Measurements from ENCODE around the gene SURF2. TPM values are rescaled to one million over a fixed set of nuclear protein-coding genes. Genes with fewer than 3 reads are reported as not detected.
"Not testable (repeated sequence)": the region's sequence is repeated elsewhere in the genome, so short reads cannot be mapped to it uniquely, and the experiment has no call there.

Gene SURF2
- total RNA-seq, 1 donor from 2014 or later, result 14.5 TPM

DNA sequence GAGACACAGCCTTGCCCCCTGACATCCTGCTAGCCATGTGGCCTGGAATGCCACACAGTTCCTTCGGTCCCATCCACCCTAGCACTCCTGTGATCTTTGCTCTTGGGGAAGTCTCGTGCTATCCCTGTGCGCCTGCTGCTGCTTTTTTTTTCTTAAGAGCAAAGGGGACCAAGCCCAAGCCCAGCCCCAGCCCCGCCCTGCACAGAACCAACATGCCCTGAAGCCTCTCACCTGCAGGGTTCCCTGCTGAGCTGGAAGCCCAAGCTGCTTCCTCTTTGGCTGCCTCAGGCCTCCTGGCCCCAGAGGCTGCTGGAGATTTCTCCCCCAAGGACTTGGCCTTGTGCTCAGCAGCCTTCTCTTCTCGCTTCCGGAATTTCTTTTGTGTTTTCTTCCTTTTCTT is 22.2 kb upstream of the SURF2 start:
- intact Hi-C loops (cut with micrococcal nuclease), result no loop called here
- no peak for DNase-seq
- ATAC-seq, result no peak

DNA sequence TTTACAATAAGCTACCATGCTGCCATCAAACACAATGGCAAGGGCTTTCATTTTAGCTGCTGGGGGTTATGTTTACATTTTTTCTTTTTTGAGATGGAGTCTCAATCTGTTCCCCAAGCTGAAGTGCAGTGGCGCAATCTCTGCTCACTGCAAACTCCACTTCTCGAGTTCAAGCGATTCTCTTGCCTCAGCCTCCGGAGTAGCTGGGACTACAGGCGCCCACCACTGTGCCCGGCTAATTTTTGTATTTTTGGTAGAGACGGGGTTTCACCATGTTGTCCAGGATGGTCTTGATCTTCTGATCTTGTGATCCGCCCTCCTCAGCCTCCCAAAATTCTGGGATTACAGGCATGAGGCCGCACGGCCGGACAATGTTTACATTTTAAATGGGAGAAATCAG is 21.5 kb upstream of the SURF2 start:
- ATAC-seq; DNase-seq; intact Hi-C loops (cut with micrococcal nuclease): not testable (repeated sequence)

DNA sequence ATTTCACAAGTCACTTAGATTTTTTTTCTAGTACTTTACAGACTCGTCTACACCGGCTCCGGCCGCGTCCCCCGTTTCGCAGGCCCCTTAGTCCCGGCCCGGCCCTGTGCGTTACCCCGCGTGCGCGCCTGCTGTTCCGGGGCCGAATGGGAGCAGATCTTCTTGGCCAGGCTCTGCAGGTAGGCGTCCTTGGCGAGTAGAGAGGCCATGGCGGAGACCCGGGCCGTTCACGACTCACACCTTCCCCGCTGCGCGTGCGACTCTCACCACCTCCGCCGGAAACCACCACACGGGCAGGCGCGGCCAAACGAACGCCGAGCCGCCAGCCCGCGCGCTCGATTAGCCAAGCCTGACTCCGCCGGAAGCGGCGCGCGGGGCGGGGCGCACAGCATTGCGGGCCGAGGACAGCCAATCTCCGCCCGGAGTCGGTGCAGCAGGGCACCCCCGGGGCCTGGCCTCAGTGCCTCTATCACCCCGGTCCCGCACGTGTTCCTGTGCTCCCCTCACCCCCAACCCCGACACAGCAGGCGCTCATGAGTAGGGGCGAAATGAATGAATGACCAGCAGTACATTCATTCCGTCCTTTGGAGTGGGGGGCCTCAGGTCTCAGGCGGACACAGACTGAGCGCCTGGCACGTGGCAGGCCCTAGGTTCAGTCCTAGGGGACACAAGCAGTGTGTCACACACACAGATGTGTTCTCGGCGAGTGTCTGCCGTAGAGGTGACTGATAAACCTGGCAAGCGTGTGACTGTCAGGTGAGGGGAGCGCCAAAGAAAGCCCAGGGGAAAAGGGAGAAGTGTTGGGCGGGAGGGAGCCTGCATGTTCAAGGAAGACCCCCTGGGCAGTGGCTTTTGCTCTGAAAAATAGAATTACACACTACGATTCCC is 20.2 kb upstream of the SURF2 start, which contains the start of gene SURF6:
SURF6 (minus strand) TSS at position 265 of the 888 bp plus-strand sequence; CDS start at position 209, 56 bp downstream.
- peak; percentile 95 for ATAC-seq
- DNase-seq, result peak; percentile 95
- intact Hi-C loops (cut with micrococcal nuclease), result no loop called here

GRCh38 chr9:133339641-133340040 is 16.7 kb upstream of the SURF2 start:
- ATAC-seq (no peak), DNase-seq (no peak)
- intact Hi-C loops (cut with micrococcal nuclease), result no loop called here

DNA sequence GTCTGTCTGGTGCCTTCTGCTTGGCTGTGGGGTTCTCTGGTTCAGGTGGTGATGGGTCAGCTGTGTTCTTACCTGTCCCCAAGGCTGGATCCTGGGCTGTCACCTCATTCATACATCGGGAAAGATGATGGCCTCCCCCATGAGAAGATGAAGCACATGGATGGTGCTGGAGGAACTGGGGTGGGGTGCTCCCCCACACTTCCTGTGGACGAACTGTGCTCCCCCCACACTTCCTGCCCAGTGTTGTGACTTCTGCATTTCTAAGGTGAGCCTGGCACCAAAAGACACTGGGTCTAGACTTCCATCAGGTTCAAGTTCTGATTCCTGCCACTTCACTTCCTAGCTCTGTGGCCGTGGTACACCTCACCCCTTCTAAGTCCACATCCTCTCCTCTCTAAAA is 16.1 kb upstream of the SURF2 start:
- DNase-seq, result no peak
- intact Hi-C loops (cut with micrococcal nuclease), result no loop called here

DNA sequence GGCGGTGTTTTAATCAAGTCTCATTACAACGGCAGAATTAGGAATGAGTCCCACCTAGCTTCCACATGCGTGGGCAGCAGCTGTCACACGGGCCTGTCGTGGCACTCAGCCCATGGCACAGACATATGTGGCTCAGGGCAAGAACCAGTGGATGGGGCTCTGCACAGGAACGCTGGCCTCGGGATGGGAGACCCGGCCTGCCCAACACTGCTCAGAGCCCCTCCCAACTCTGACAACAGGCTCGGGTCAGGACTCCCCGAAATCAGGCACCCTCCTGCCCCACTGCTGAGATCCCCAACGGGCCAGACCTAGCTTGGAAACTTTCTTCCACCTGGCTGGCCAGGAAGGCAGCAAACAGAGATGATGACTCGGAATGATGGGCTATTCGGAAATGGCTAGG is 15.4 kb upstream of the SURF2 start:
- no peak for ATAC-seq
- intact Hi-C loops (cut with micrococcal nuclease), result no loop called here
- DNase-seq, result no peak

More for the DNA sequence above, 16.1 kb upstream of the SURF2 start:
- no peak for ATAC-seq

- intact Hi-C loops (cut with micrococcal nuclease), result no loop called here
- DNase-seq (peak; percentile 72), ATAC-seq (peak; percentile 64)
Measured at GRCh38 chr9:133341369-133342068, 14.8 kb upstream of the SURF2 start.

DNA sequence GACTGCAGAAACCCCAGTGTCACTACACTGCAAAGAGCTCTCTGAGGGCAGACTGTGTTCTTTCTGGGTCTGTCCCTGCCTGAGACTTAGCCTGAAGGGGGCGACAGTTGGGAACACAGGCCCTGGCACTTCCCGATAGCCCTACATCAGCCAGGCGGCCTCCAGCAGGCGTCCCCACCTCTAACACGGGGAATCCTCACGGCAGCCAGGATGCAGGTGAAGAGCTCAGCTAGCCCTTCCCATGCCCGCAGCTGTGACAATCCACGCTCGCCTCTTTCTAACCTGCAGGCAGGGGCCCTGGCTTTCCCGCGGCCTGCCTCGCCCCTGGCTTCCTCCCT is 14.3 kb upstream of the SURF2 start:
- no peak for ATAC-seq
- intact Hi-C loops (cut with micrococcal nuclease), result no loop called here
- no peak for DNase-seq

DNA sequence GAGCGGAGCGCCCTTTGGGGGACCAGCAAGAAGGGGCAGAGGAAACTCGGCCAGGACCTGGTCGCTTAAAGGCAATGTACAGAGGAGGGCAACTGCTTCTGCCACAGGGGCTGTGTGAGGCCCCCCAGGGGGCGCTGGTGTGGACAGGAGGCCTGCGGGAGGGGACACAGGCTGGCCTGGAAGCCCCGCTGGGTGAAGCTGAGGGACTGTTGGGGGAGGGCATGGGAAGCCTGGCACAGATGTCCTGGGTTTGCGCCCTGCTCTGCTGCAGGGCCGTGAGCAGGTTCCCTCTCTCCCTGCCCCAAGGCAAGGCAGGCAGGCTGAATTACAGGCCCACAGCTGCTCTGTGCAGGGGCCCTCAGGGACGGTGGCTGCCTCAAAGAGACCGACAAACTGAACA is 13.8 kb upstream of the SURF2 start:
- intact Hi-C loops (cut with micrococcal nuclease), result no loop called here
- no peak for DNase-seq
- ATAC-seq, result no peak

- ATAC-seq, result no peak
- intact Hi-C loops (cut with micrococcal nuclease), result no loop called here
- DNase-seq, result no peak
Measured at GRCh38 chr9:133344071-133344470, 12.3 kb upstream of the SURF2 start.

- DNase-seq, result no peak
- intact Hi-C loops (cut with micrococcal nuclease), result no loop called here
Measured at GRCh38 chr9:133344979-133345378, 11.4 kb upstream of the SURF2 start.

GRCh38 chr9:133345596-133345995 is 10.8 kb upstream of the SURF2 start:
- ATAC-seq, result no peak
- intact Hi-C loops (cut with micrococcal nuclease), result no loop called here
- DNase-seq, result no peak

More at GRCh38 chr9:133344979-133345378, 11.4 kb upstream of the SURF2 start:
- ATAC-seq, result no peak

- DNase-seq (no peak), ATAC-seq (no peak)
- intact Hi-C loops (cut with micrococcal nuclease), result no loop called here
Measured at GRCh38 chr9:133346021-133346785, 10.1 kb upstream of the SURF2 start.

DNA sequence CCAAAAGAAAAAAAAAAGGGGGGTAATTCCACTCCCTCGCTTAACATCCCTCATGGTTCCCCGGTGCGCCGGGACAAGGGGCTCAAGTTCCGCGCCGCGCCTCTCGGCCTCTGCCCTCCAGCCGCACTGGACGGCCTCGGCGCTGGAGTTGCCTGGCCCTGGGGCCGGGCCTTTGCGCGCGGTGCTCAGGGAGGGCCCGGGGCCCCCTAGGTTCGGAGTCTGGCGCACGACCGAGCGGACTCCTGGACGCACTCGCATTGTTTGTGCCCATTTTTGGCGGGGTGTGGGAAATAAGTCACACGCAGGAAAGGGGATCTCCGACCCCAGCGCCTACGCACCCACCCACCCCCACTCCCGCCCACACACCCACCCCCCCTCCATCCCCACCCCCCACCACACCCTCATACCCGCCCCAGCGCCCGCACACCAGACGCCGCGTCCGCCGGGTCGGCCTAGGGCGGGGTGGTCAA is 8.8 kb upstream of the SURF2 start:
- peak; percentile 65 for DNase-seq
- intact Hi-C loops (cut with micrococcal nuclease), result no loop called here
- ATAC-seq, result peak; percentile 70

- DNase-seq (peak; percentile 95), ATAC-seq (peak; percentile 91)
- intact Hi-C loops (cut with micrococcal nuclease), result no loop called here
Measured at GRCh38 chr9:133347985-133348717, 8.2 kb upstream of the SURF2 start, which contains the start of the genes MED22 and RPL7A. MED22 (minus strand) TSS chr9:133348131; CDS start chr9:133346662, 1,469 bp downstream. RPL7A (plus strand) TSS chr9:133348218; CDS start chr9:133348244, 26 bp downstream.

DNA sequence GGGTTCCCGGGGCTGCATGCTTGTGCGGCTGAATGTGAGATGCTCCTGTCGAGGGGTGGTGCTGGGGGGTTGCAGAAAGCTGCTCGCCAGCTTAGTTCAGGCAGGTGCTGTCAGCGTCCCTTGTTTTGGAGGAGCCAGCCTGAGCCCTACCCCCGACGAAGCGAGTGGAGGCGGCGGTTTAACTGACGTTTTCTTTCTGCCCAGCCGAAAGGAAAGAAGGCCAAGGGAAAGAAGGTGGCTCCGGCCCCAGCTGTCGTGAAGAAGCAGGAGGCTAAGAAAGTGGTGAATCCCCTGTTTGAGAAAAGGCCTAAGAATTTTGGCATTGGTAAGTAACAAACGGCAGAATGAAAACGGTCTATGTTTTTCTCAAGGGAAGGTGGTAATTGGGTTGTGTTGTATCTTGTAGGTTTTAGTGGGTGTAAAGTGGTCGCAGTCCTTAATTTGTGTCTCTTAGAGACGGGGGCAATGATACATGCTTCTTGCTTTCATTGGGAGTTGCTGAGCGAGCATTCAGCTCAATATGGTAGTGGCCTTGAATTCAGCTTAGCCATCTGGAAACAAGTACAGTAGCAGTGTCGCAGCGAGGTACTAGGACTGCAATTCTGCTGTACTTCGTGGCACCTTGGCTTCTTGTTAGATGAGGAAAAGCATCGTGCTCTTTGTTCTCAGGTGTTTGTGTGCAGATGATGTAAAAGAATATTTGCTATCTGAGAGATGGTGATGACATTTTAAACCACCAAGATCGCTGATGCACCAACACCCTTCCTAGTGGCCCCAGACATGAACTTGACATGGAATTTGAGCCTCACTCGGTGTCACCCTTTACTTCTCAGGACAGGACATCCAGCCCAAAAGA is 7.4 kb upstream of the SURF2 start:
- DNase-seq (no peak), ATAC-seq (no peak)
- intact Hi-C loops (cut with micrococcal nuclease), result no loop called here

- DNase-seq, result no peak
- ATAC-seq, result no peak
- intact Hi-C loops (cut with micrococcal nuclease), result no loop called here
Measured at GRCh38 chr9:133349965-133350616, 6.3 kb upstream of the SURF2 start.
